Measurements from ENCODE around the gene DTNB. TPM values are rescaled to one million over a fixed set of nuclear protein-coding genes. Genes with fewer than 3 reads are reported as not detected.

The DTNB gene
- total and polyA plus RNA-seq, 2 donors (not counting 3 experiments of a cell fraction or from before 2014, with no cell fraction given): 11.5 to 17.0 TPM

- H3K4me1 ChIP-seq (ENCODE audit: control insufficient read depth, extremely low read depth, insufficient read depth, low read length): peaks cover 10% of the 10 kb centered on the region
- TF ChIP-seq FOS (IDR thresholded peaks at IDR 0.05; ENCODE audit: borderline replicate concordance, insufficient read depth, low read length) (no peak), JUN (IDR thresholded peaks at IDR 0.05; ENCODE audit: borderline replicate concordance, insufficient read depth, insufficient read length, low read depth) (no peak), POLR2AphosphoS5 (IDR thresholded peaks at IDR 0.05; ENCODE audit: insufficient read depth, low read depth, low read length) (no peak), EZH2 (IDR thresholded peaks at IDR 0.05; ENCODE audit: borderline replicate concordance, low read depth, low read length, severe bottlenecking) (no peak), GATA2 (IDR thresholded peaks at IDR 0.05; ENCODE audit: insufficient read depth, insufficient read length, low read depth, low read length) (no peak), CTCF (IDR thresholded peaks at IDR 0.05; ENCODE audit: extremely low read depth in 1 of 2, insufficient read depth in 1 of 2, low read depth in 1 of 2, low read length in 2 of 2) (no peak), MYC (IDR thresholded peaks at IDR 0.05; ENCODE audit: low read depth, low read length) (no peak), POLR2A (IDR thresholded peaks at IDR 0.05; ENCODE audit: low read depth, low read length) (no peak)
- TF ChIP-seq, protein P1, sequence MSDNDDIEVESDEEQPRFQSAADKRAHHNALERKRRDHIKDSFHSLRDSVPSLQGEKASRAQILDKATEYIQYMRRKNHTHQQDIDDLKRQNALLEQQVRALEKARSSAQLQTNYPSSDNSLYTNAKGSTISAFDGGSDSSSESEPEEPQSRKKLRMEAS (IDR thresholded peaks at IDR 0.05; ENCODE audit: insufficient read depth, insufficient read length): no peak
- POLR2A ChIA-PET: no interaction called here
- no peaks in the 10 kb centered on the region for H3K27me3 ChIP-seq (ENCODE audit: control insufficient read depth in 2 of 2, insufficient read depth in 2 of 2, low read length in 2 of 2)
- dilution Hi-C loops (cut with MboI; ENCODE audit: extremely low pct_ligation_motif_present, low sequenced_read_pairs) (no loop called here), intact Hi-C loops (cut with micrococcal nuclease) (no loop called here)
- no peaks in the 10 kb centered on the region for H3K36me3 ChIP-seq (ENCODE audit: control insufficient read depth in 2 of 2, extremely low read depth in 1 of 2, insufficient read depth in 2 of 2, low read length in 2 of 2)
- CTCF ChIA-PET: interaction anchor here (0.8 to 1.6 kb wide), 6 partner anchors 9 to 195 kb away, joined by 3 to 7 read pairs (median 4); no protein-coding TSS in a partner anchor
- no peaks in the 10 kb centered on the region for H3K9me3 ChIP-seq (replicated peaks; ENCODE audit: control insufficient read depth, insufficient read depth, low read length)
- no peaks in the 10 kb centered on the region for H3K79me2 ChIP-seq (ENCODE audit: control insufficient read depth, insufficient read depth, low read length)
- H3K27ac ChIP-seq (ENCODE audit: insufficient read depth, low read depth, low read length): peak overlapping the region; percentile 7
- H3K9me1 ChIP-seq (replicated peaks; ENCODE audit: control insufficient read depth, extremely low read depth, insufficient read depth, low read length): no peaks in the 10 kb centered on the region
- FAIRE-seq (no peak), DNase-seq (ENCODE audit: low read depth, low spot score) (no peak)
- H4K20me1 ChIP-seq (replicated peaks; ENCODE audit: control insufficient read depth, extremely low read depth, insufficient read depth, low read length): no peaks in the 10 kb centered on the region
- no peak overlapping the region for H3K4me2 ChIP-seq (ENCODE audit: insufficient read depth, low read length)
- no peak overlapping the region for H3K9ac ChIP-seq (replicated peaks; ENCODE audit: extremely low read depth, insufficient read depth, low read length)
- BruUV-seq (replicated peaks): no TSS peak
- H2AFZ ChIP-seq (ENCODE audit: low read depth, low read length): no peak overlapping the region
- no peak overlapping the region for H3K4me3 ChIP-seq (replicated peaks in 1 of 3; ENCODE audit: insufficient read depth in 1 of 3, low read depth in 1 of 3, low read length in 3 of 3)
Measured at GRCh38 chr2:25557179-25558036, 116.0 kb downstream of the DTNB start.
